GM21825 (cell line): ENCODE measurements around the gene ANKRD36.
"Not testable (repeated sequence)": the region's sequence is repeated elsewhere in the genome, so short reads cannot be mapped to it uniquely, and the experiment has no call there.

Experiments
- ATAC-seq: cut with Tn5 transposase; IDR thresholded peaks from one replicate; pipeline ENCODE4 v1.9.1; 2021; ENCODE audit warnings: mild to moderate bottlenecking, moderate library complexity; ENCODE audit not compliant: unreplicated experiment

ANKRD36 gene

DNA sequence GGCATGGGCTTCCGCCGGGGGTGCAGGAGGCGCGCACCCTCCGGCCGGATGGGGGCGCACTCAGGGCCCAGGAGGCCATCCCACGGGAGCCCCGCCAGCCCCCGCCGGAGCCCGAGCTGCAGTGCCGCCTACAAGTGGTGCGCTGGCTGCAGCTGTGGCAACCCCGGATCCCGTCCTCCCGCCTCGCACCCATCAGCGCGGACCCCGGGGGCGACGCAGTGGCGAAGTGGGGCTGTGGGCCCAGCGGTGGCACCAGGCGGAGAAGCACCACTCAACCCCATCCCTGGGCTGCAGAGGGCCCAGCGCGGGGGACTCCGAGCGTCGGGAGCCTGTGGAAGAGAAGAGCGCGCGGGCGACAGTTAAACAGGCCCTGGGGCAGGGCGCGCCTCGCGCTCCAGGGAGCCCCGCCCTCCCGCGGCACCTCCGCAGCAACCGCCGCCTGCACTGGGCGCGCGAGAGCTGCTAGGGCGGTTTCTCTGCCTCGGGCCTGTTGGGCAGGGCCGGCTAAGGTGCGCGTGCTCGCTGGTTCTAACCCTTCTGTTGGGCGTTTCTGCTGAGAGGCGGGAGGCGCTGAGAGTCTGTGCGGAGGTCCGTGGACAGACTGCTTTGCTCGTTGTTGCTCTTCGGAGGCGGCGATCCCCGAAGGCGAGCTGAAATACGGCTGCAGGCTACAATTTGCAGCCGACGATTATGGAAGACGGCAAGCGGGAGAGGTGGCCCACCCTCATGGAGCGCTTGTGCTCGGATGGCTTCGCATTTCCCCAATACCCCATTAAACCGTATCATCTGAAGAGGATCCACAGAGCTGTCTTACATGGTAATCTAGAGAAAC is at the start of gene ANKRD36:
Gene ANKRD36, plus strand, starts transcription at position 104 of the 832 bp plus-strand sequence. Its CDS starts 587 bp downstream, at position 691.
- ATAC-seq: peak; percentile 90

DNA sequence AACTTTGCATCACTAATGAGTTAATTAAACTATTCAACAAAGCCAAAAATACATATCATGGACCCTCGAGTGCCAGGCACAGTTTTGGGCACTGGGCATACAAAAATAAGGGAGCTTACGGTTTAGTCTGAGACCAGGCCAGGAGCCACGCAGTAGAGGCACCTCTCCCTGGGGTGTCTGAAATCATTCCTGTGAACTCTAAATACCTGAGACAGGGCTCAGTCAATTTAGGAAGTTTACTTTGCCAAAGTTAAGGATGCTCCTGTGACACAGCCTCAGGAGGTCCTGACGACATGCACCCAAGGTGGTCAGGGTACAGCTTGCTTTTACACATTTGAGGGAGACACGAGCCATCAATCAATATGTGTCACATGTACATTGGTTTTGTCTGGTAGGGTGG is 46.9 kb upstream of the ANKRD36 start:
- ATAC-seq: not testable (repeated sequence)

DNA sequence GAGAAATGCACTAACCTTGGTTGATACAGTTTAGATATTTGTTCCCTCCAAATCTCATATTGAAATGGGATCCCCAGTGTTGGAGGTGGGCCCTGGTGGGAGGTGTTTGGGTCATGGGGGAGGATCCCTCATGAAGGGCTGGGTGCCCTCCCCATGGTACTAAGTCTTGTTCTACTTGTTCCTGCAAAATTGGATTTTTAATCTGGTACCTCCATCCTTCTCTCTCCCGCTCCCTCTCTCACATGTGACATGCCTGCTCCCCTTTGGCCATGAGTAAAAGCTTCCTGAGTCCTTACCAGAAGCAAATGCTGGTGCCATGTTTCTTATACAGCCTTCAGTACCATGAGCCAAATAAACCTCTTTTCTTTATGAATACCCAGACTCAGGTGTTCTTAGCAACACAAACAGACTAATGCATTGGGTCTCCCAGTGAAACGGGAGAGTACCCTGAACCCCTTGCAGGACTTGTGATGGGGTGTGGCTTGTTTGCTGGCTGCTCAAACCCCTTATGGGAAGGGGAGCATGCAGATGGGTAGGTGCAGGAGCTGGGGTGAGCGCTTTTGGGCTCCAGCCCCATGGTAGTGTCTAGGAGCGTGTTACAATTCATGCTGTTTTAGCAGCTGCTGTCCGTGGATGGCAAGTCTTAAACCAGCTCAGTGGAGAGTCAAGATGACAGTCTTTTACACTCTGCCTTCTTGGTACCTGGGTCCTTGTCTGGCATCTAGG is 45.5 kb upstream of the ANKRD36 start:
- ATAC-seq: no peak

DNA sequence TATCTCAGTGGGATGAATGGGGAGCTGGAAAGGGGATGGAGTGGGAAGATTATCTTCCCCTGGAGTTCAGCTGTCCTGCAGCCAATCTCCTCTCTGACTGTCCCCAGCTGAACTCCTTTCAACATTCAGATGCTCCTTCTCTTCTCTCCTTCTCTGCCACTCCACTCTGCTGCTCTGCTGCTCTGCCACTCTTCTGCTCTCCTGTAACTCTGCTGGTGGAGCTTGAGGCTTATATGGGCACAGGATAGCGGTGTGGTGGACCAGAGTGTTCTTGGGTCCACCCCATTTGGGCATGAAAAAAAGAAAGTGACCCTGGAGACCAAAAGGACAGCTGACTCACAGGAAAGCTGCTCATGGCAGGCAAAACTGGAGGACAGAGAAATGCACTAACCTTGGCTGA is 44.9 kb upstream of the ANKRD36 start:
- no peak for ATAC-seq

DNA sequence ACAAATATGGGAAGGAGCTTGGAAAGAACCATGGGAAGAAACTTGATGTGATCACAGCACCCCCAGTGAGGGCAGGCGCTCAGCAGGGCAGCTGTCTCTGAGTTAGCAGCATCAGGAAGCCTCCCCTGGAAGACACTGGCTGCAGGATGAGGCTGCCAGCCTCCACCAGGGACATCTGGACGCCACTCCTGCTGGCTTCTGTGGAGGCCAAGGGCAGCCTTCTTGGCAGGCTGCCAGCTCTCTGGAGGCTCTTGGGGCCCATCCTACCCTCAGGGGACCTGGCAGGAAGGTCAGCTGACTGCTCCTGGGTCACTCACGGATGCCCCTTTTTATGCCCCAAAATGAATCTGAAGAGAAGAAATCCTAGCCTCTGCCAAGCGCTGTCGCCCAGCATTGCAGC is 44.2 kb upstream of the ANKRD36 start:
- ATAC-seq: not testable (repeated sequence)

DNA sequence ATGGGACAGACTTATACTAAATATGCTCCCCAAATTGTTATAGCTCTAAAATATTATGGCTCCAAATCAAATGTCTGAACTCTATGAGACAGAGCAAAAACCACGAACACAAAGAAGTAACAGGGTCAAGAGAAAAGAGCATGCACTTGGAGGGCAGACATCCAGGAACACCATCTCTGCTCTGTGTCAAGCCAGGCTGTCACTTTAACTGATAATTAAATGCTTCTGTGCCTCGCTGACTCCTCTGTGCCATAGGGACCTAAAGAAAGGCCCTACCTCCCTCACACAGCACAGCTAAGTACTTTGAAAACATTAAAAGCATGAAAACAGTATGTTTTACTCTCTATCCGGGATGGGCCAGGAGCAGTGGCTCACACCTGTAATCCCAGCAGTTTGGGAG is 42.0 kb upstream of the ANKRD36 start:
- ATAC-seq: not testable (repeated sequence)

DNA sequence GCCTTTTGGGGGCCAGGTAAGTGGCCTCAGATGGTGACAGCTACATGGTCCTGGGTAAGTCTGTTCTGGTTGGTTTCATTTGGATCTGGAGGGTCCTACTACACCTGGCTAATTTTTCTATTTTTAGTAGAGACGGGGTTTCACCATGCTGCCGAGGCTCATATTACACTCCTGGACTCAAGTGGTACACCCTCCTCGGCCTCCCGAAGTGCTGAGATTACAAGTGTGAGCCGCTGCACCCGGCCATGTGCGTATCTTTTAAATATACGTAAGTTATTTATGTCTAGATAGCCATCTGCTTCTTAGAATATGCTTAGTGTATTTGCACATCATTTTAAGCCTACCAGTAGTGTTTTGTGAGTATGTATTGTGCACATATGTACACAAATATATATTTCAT is 35.7 kb upstream of the ANKRD36 start:
- ATAC-seq: not testable (repeated sequence)

DNA sequence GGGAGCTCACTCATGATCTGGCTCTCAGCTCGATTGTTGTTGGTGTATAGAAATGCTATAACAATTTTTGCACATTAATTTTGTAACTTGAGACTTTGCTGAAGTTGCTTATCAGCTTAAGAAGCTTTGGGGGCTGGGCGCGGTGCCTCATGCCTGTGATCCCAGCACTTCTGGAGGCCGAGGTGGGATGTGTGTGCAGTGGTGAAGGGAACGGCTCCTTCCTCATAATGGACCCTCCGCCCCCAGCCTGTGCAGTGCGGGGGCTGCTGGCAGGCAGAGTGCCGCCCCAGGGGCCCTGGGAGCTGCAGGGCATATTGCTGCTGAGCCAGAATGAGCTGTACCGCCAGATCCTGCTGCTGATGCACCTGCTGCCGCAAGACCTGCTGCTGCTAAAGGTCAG is 32.1 kb upstream of the ANKRD36 start:
- not testable (repeated sequence) for ATAC-seq

DNA sequence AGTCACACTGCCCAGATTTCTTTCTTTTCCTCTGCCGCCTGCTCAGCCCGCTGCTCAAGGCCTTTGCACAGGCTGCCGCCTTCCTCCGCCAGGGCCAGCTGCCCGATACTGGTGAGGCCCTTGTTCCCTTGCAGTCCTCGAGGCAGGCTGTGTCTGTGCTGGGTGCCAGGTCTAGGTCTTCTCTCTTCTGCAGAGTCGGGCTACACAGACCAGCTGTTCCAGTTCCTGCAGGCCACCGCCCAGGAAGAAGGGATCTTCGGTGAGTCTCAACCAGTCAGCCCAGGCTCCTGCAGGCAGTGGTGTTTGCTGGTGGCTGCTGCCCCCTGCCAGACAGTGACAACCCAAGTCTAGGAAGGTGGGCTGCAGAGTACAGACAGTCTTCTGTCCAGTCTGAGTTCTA is 30.7 kb upstream of the ANKRD36 start:
- ATAC-seq: not testable (repeated sequence)

DNA sequence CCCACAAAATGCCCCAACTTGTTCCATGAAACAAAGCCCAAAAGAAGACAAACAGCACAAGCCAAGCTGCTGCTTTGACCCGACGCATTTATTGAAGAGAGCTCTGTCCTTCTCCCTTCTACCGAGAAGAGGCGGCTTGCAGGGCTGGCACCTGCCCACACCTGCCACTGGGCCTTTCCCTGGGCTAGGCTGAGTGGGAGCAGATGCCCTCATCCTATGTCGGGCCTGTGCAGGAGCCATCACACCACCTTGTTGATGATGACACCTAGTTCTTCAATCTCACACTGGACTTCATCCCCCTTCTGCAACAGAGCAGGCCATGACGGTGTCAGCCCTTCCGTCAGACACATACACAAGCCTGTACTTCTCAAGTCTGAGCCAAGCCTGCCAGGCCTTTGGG is 29.4 kb upstream of the ANKRD36 start:
- ATAC-seq: not testable (repeated sequence)

DNA sequence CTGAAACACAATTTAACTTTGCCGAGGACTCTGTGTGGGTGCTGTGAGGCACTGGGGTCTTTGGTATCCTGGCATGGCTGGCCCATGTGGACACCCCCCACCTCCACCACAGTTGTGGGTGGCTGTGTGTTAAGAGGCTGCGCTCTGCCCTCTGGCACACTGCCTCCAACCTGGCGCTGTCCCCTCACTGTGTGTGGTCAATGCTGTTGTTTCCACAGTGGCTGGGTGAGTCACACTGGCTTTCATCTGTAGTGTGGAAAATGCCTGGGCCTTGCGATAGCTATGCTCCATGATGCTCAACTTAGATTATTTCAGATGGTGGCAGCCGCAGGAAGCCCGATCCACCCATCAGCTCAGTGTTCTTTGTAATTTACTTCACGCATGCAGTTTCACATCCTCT is 27.9 kb upstream of the ANKRD36 start:
- ATAC-seq: not testable (repeated sequence)

DNA sequence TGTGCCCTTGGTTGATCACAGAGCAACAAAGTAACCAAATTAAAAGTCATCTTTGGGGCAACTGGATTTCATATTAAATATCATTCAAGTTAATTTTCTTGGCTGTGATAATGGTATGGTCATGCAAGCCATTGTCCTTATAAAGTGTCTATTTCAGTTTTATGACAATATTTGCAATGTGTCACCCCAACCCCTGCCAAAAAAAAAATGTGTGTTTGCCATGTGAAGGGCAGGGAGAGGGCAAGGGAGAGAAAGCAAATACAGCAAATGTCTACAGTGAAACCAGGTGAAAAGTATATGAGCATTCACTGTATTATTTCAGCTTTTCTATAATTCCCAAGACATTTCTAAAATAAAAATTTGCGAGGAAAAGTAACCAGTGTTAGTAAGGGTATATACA is 24.2 kb upstream of the ANKRD36 start:
- ATAC-seq: not testable (repeated sequence)

DNA sequence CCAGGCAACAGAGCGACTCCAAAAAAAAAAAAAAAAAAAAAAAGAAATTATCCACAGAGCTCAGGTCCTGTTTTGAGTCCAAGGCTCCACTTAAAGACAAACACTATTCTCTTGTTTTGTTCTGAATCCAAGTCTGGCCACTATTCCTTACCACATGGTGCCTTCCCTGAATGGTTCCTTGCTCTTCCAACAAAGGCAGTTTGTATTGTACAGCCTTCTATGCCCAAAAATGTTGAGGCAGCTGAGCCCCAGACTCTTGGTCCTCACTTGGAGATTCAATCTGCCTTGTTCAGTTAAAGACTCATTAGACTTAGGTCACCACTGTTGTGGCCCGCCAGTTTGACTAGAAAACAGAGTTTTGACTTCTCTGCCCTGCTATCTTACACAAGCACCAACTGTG is 20.0 kb upstream of the ANKRD36 start:
- not testable (repeated sequence) for ATAC-seq

DNA sequence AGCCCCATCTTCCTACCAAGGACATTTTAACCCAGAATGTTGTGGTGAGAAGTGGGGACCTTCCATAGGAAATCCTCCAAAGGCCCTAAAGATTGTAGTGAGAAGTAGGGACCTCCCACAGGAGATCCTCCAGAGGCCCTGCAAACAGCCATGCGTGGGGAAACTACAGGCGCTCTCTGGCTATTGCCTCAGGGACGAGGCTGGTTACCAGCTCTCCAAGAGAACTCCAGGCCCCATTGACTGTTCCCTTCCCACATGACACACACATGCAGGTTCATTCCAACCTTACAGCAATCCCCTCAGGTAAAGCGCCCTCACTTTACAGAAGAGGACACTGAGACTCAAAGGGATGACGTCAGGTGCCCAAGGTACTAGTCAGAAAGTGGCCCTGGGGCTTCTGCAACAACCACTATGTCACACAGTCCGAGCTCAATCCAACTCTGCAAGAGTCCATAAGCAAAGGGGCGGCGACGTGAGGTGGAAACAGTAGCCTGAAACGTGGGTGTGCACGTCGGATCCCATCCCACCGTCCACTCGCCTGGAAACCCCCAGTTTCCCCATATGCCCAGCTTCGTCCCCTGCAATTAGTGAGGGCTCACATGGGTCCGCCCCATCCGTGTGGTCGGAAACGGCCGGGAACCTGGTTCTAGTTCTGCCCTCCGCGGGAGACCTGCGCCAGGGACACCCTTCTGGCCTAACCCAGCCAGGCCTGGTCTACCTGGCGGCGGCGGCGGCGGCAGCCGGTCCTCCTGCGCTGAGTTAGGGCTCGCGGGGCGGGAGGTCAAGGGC is 18.8 kb upstream of the ANKRD36 start:
- ATAC-seq: peak; percentile 45

DNA sequence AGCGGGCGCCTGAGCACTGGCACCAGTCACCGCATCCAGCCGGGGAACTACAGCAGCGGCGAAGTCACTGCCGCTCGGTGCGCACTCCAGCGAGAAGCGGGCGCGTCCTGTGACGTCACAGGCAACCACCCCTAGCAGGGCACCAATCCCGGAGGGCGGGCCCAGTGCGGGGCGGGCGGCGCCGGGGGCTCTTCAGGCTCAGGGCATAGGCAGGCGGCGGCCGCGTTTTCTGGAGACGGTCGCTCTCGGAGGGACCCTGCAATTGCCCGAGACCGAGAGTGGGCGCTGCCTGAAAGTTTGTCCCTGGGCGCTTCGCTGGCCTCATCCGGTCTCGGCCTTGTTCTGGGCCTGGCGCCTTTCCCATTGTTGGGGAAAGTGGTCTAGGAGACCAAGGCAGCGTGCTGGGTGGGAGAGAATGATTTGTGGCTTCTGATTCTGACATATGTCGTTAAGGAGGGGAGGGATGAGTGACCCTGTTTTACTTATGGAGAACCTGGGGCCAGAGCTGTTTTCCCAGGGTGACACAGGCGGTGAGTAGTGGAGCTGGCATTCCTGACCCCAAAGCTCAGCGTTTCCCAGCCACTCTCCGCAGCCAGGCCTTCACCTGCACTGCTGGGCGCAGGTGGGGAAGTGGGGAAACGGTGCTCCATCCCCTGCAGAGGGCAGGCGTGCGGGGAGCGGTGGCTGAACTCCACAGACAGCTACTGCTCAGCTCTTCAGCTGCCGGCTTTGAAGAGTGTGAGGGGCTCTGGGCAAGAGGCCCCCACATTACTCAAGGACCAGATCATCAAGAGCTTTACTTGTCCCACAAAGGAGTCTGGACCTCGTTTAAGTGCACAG is 18.0 kb upstream of the ANKRD36 start, which contains the start of gene FAHD2B:
Gene FAHD2B, minus strand, starts transcription at position 111 of the 840 bp plus-strand sequence. CDS start 3,176 bp downstream, outside the sequence.
- ATAC-seq: peak; percentile 93

DNA sequence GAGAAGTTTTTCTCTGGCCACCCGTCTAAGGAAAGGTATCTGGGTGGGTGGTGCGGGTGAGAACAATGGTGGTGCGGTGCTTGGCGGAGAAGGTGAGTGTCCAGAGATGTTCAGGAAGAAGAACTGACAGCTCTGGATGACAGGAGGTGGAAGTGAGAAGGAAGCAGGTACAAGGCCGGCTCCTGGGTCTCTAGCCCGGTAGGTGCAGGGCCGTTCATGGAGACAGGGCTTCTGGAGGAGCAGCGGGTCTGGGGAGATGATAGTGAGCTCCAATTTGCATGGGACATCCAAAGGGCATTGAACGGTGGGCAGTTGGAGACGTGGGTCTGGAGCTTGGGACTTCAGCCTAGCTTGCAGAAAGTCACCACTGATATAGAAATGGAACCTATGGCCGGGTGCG is 17.3 kb upstream of the ANKRD36 start:
- no peak for ATAC-seq

DNA sequence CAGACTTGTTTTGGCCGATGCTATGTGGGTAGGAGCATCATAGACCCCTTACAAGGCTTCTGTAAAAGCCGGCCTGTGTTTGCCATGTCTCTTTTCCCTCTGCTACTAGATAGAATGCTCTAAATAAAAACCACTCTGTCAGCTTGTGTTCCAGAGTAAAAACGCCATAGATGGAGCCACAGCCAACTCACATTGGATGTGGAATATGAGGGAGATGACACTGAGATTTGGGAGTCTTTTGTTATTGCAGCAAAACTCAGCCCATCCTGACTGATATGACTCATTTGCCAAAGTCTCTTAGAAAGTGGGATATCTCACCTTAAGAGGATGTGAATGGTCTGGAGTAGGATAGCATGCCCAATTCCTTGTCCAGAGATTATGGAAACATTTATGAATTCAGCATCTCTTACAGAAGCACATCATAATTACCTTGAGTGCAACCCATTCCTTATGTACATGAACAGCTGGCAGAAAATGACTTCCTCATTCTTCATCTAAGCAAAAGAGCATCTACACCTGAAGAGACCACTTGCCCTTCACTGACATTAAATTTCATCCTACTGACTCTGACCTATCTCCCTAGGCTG is 14.1 kb upstream of the ANKRD36 start:
- not testable (repeated sequence) for ATAC-seq

DNA sequence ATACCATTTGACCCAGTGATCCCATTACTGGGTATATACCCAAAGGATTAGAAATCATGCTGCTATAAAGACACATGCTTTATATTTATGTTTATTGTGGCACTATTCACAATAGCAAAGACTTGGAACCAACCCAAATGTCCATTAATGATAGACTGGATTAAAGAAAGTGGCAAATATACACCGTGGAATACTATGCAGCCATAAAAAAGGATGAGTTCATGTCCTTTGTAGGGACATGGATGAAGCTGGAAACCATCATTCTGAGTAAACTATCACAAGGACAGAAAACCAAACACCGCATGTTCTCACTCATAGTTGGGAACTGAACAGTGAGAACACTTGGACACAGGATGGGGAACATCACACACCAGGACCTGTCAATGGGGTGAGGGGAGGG is 6.1 kb upstream of the ANKRD36 start:
- not testable (repeated sequence) for ATAC-seq

DNA sequence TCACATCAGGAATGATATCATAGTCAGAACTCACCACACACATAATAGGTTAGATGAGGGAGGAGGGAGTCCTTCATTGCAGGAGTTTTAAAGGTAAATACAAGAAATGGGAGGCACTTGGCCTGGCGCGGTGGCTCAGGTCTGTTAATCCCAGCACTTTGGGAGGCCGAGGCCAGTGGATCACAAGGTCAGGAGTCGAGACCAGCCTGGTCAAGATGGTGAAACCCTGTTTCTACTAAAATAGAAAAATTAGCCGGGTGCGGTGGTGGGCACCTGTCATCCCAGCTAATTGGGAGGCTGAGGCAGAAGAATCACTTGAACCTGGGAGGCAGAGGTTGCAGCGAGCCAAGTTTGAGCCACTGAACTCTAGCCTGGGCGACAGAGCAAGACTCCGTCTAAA is 1.7 kb upstream of the ANKRD36 start:
- not testable (repeated sequence) for ATAC-seq
